HG02852 (cell line): ENCODE data around the gene CACNA2D3.

Experiments used
- ATAC-seq: cut with Tn5 transposase; IDR thresholded peaks from one replicate; pipeline ENCODE4 v1.9.1; 2021; ENCODE audit warnings: mild to moderate bottlenecking, moderate library complexity; ENCODE audit not compliant: unreplicated experiment

Gene CACNA2D3

GRCh38 chr3:54895613-54896012 lies 773.3 kb downstream of the CACNA2D3 start:
- ATAC-seq = no peak

- no peak for ATAC-seq
These were observed 774.8 kb downstream of the CACNA2D3 start for GRCh38 chr3:54897028-54897711.

DNA sequence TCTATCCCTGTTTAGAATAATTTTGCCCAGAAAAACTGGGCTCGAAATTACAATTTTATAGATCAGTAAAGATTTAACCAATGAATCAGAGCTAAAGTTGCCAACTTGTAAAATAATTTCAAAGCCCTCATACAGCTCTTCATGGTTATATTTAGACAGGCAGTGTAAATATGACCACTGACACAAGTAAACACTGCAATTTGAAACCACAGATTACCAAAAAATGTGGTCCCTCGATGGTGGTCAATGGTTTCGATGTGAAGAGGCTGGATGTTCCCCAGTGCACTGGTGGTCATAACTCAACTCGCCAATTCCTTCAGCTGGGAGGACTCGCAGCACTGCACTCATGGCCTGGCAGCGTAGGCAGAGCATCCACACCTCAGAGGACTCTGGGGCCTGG lies 776.9 kb downstream of the CACNA2D3 start:
- no peak for ATAC-seq

GRCh38 chr3:54900838-54901591 lies 778.7 kb downstream of the CACNA2D3 start:
- no peak for ATAC-seq

GRCh38 chr3:54901906-54902685 lies 779.7 kb downstream of the CACNA2D3 start:
- no peak for ATAC-seq

GRCh38 chr3:54905261-54905888 lies 783.0 kb downstream of the CACNA2D3 start:
- no peak for ATAC-seq

DNA sequence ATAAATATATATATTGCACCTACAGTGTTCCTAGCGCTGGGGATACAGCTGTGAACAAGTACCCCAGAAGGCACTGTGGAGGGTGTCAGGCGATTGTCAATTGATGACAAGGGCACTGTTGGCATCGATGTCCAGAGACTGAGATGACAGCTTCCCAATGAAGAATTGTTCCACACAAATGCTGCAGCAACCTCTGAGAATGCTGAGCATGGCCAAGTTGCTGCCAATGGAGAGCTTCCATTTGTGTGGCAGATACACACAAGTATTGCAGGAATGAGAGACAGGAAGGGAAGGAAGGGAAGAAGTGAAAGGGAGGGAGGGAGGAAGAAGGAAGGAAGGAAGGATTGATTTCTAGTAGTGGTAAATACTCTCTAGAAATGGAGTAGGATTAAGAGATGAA lies 783.6 kb downstream of the CACNA2D3 start:
- ATAC-seq = no peak

GRCh38 chr3:54906763-54907162 lies 784.4 kb downstream of the CACNA2D3 start:
- no peak for ATAC-seq

GRCh38 chr3:54909191-54909590 lies 786.8 kb downstream of the CACNA2D3 start:
- no peak for ATAC-seq

DNA sequence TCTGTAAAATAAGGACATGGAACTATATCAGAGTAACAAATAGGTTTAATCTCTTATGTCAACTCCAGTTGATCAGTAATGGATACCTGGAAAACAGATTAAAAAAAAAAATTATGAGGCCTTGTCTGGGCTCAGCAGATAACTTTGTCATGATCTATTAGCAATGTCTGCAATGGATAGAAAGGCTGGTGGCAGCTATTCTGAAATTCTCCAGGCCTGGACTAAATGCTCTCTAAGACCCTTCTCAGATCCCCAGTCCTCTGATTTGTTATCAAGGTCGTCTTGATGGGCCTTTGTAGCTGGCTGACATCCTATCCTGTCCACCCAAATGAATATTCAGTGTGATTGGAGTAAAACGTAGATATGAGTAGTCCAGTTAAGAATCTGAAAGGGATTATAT lies 791.8 kb downstream of the CACNA2D3 start:
- no peak for ATAC-seq

DNA sequence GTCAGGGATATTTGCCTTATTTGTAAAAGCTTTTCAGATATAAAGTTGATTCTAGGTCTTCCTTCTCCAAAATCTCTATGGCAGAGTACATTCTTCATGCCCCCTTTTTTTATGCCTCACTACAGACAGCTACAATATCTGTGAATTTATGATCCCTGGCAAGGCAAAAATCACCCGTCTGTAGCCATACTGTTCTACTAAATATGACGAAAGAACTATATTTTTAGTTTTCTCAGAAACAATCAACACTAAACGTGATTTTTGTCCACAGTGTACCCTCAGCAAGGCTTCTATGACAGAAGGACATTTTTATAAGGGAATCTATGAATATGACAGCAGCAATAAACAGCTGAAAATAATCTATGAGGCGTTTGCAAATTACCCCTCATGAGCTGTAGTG lies 792.8 kb downstream of the CACNA2D3 start:
- ATAC-seq = no peak

- no peak for ATAC-seq
These were observed 793.6 kb downstream of the CACNA2D3 start for GRCh38 chr3:54915976-54916375.

GRCh38 chr3:54916732-54917131 lies 794.4 kb downstream of the CACNA2D3 start:
- no peak for ATAC-seq

- no peak for ATAC-seq
These were observed 794.8 kb downstream of the CACNA2D3 start for GRCh38 chr3:54917174-54917573.

DNA sequence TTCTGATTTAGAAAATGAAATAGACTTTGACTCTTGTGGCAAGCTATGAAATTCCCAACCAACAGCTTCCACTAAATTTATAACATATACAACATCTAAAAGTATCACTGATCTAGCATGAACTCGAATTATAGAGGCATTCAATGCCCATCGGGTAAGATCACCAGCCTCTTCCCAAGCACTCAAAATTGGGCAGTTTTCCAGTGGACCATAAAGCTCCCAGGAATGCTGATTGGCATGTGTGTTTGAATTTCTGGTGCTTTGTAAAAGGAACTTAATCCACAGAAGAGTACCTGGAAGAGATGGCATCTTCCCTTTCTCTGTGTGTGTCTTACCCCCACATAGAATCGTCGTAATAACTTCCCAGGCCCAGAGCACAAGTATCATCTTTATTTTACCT lies 795.5 kb downstream of the CACNA2D3 start:
- ATAC-seq = no peak

GRCh38 chr3:54918516-54918915 lies 796.2 kb downstream of the CACNA2D3 start:
- no peak for ATAC-seq

DNA sequence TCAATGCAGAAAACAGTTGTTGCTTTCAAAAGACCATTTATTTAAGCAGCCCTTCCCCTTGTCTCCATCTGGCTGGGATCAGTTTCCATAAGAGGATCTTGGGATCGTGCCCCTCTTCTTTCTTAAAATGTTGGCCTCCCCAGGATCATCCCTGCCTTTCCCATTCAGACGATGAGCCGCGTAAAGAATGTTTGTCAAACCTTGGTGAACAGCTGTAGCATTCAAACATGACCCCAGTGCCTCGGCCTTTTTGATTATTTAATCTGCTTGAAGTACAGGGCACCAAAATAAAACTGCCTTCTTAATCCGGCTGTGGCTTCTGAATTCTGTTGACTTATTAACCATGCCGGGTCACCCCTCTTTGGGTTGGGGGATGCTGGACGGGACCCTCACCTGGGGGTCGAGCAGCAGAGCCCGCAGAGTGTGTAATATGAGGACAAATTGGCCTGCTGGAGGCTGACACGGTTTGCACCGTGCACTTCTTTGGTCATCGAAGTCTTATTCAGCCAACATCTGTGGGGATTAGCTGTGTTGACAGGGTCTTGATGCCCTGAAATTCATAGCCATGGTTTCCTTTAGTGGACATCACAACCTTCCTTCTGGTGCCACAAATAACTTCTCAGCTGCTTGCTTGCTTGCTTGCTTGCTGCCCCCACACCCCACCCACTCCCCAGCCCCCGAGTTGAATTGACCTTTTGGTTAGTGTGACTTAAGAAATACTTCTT lies 805.9 kb downstream of the CACNA2D3 start, which contains the start of gene LRTM1:
Gene LRTM1, minus strand, starts transcription at position 14 of the 725 bp plus-strand sequence. CDS start 148 bp downstream, outside the sequence.
- ATAC-seq = no peak

- no peak for ATAC-seq
These were observed 808.8 kb downstream of the CACNA2D3 start for GRCh38 chr3:54931182-54931581.

GRCh38 chr3:54932606-54933005 lies 810.3 kb downstream of the CACNA2D3 start:
- no peak for ATAC-seq

DNA sequence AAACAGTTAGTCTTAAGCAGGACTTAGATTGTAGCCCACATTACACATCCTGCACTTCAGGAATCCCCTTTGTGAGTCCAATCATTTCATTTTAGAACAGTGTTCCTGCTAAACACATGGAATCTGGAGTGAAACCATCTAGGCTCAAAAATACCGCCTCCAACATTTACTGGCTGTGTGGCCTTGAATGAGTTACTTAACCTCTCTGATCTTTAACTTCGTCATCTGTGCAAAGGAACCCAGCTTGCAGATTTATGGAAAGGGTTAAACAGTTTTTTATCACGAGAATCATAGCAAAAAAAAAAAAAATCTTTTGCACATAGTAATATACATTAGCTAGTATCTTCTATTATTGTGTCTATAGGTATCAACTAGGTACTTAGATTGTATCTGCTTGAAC lies 813.5 kb downstream of the CACNA2D3 start:
- no peak for ATAC-seq
